Thyroid gland (tissue), 4 donors: ENCODE results near the gene LOXHD1. TPM values are rescaled to one million over a fixed set of nuclear protein-coding genes. Genes with fewer than 3 reads are reported as not detected.

Source experiments
- DNase-seq, 2 donors: peaks; one replicate each; pipeline ENCODE4 v3.0.0-alpha.2; 2019
- H3K27ac ChIP-seq, 3 donors: fragments of 200-600 bp; sonication (generic); 1 replicate in 2 of 3; 2 replicates in 1 of 3; pipeline ENCODE4 v1.5.1; 2016 to 2019; ENCODE audit warnings: mild to moderate bottlenecking in 1 of 3, moderate library complexity in 1 of 3
- H3K27me3 ChIP-seq: fragments of 200-600 bp; sonication (generic); one replicate; pipeline ENCODE4 v1.5.1; 2019
- H3K36me3 ChIP-seq, 2 donors: fragments of 200-600 bp; sonication (generic); one replicate each; pipeline ENCODE4 v1.5.1; 2016 to 2019
- H3K4me1 ChIP-seq, 2 donors: fragments of 200-600 bp; sonication (generic); one replicate each; pipeline ENCODE4 v1.5.1; 2017 to 2019
- H3K4me3 ChIP-seq, 3 donors: fragments of 200-600 bp; sonication (generic); replicated peaks in 1 of 3; 1 replicate in 2 of 3; 2 replicates in 1 of 3; pipeline ENCODE4 v1.5.1; 2016; ENCODE audit warnings: mild to moderate bottlenecking in 1 of 3
- H3K9me3 ChIP-seq: fragments of 200-600 bp; sonication (generic); one replicate; pipeline ENCODE4 v1.5.1; 2017
- CTCF ChIP-seq, 6 experiments: fragments of 200-600 bp in 3 of 6; fragments of 450-650 bp in 3 of 6; sonication (generic) in 3 of 6; IDR thresholded peaks; one replicate each; pipeline ENCODE4 v1.5.1; 2016 to 2019; ENCODE audit warnings: antibody characterized with exemption in 6 of 6, mild to moderate bottlenecking in 2 of 6, inconsistent platforms in 1 of 6, moderate library complexity in 1 of 6
- POLR2A ChIP-seq, 2 donors: fragments of 450-650 bp; IDR thresholded peaks; one replicate each; pipeline ENCODE4 v1.6.1; 2017; ENCODE audit warnings: antibody characterized with exemption in 2 of 2, mild to moderate bottlenecking in 2 of 2, moderate library complexity in 1 of 2
- WGBS, 2 donors: methylation state at CpG; one replicate each; pipeline ENCODE4 v1.1.5; 2017; 5-methylcytosine and 5-hydroxymethylcytosine counted together
- intact Hi-C: fragments of 100-400 bp; cut with DNase I; formaldehyde crosslinking; loops from one replicate; pipeline ENCODE4 v1.15.1; 2023
- total RNA-seq, 4 donors: library from RNA; depleted of rRNA; stranded (reverse); fragments of >200 nt; gene quantifications; one replicate each; pipeline ENCODE4 v1.2.3, GENCODE V29; 2016

LOXHD1 gene
- total RNA-seq, 4 donors from 2014 or later = 0.11 to 0.83 (median 0.32) TPM

GRCh38 chr18:46583711-46584110 lies 73.3 kb downstream of the LOXHD1 start:
- no peaks in the 10 kb centered on the region for H3K36me3 ChIP-seq
- no peaks in the 10 kb centered on the region for H3K27me3 ChIP-seq
- no peak overlapping the region for H3K27ac ChIP-seq
- peaks cover 0 to 17% of the 10 kb centered on the region in 2 donors for H3K4me1 ChIP-seq
- 85 to 89% methylated on average over 3 of the region's 3 CpGs for WGBS, 2 donors
- no peaks in the 10 kb centered on the region for H3K9me3 ChIP-seq
- intact Hi-C loops = no loop called here
- TF ChIP-seq CTCF (IDR thresholded peaks at IDR 0.05) = no peak
- TF ChIP-seq POLR2A (IDR thresholded peaks at IDR 0.05) = no peak
- DNase-seq = no peak
- H3K4me3 ChIP-seq = no peak overlapping the region

GRCh38 chr18:46581648-46582047 lies 75.4 kb downstream of the LOXHD1 start:
- H3K4me3 ChIP-seq = no peak overlapping the region
- H3K36me3 ChIP-seq = no peaks in the 10 kb centered on the region
- H3K4me1 ChIP-seq = no peaks in the 10 kb centered on the region
- no peaks in the 10 kb centered on the region for H3K27me3 ChIP-seq
- DNase-seq = no peak
- H3K9me3 ChIP-seq = no peaks in the 10 kb centered on the region
- H3K27ac ChIP-seq = no peak overlapping the region
- intact Hi-C loops = no loop called here
- TF ChIP-seq CTCF (IDR thresholded peaks at IDR 0.05) (no peak), POLR2A (IDR thresholded peaks at IDR 0.05) (no peak)

GRCh38 chr18:46578987-46579386 lies 78.0 kb downstream of the LOXHD1 start:
- Histone ChIP-seq H3K27ac (no peak overlapping the region), H3K4me3 (no peak overlapping the region), H3K9me3 (no peaks in the 10 kb centered on the region), H3K27me3 (no peaks in the 10 kb centered on the region), H3K4me1 (peaks cover 5 to 10% of the 10 kb centered on the region in 2 donors), H3K36me3 (no peaks in the 10 kb centered on the region)
- 100% methylated on average over 2 of the region's 2 CpGs for WGBS, 2 donors
- DNase-seq = no peak
- TF ChIP-seq POLR2A (IDR thresholded peaks at IDR 0.05) = no peak
- TF ChIP-seq CTCF (IDR thresholded peaks at IDR 0.05) = no peak
- intact Hi-C loops = no loop called here

GRCh38 chr18:46577546-46577945 lies 79.5 kb downstream of the LOXHD1 start:
- Histone ChIP-seq H3K4me3 (no peak overlapping the region), H3K9me3 (no peaks in the 10 kb centered on the region), H3K36me3 (no peaks in the 10 kb centered on the region), H3K4me1 (peaks cover 12 to 21% of the 10 kb centered on the region in 2 donors), H3K27ac (no peak overlapping the region), H3K27me3 (no peaks in the 10 kb centered on the region)
- DNase-seq = no peak
- intact Hi-C loops = no loop called here
- WGBS, 2 donors = 92 to 94% methylated on average over 11 of the region's 11 CpGs
- TF ChIP-seq POLR2A (IDR thresholded peaks at IDR 0.05) = no peak
- no peak for TF ChIP-seq CTCF (IDR thresholded peaks at IDR 0.05)

- no peaks in the 10 kb centered on the region for H3K9me3 ChIP-seq
- H3K27ac ChIP-seq = no peak overlapping the region
- intact Hi-C loops = no loop called here
- no peak overlapping the region for H3K4me3 ChIP-seq
- peaks cover 12 to 21% of the 10 kb centered on the region in 2 donors for H3K4me1 ChIP-seq
- no peaks in the 10 kb centered on the region for H3K27me3 ChIP-seq
- H3K36me3 ChIP-seq = no peaks in the 10 kb centered on the region
- no peak for DNase-seq
- 97 to 99% methylated on average over 6 of the region's 6 CpGs for WGBS, 2 donors
- TF ChIP-seq CTCF (IDR thresholded peaks at IDR 0.05) (no peak), POLR2A (IDR thresholded peaks at IDR 0.05) (no peak)
These were observed 81.2 kb downstream of the LOXHD1 start for GRCh38 chr18:46575851-46576250.
